AG04450 (cell line): ENCODE results near the gene FAM240A. TPM values are rescaled to one million over a fixed set of nuclear protein-coding genes. Genes with fewer than 3 reads are reported as not detected.

ENCODE experiments used
- CTCF ChIA-PET: fragments of 300-600, 350-600 bp; formaldehyde crosslinking; extraction: SDS; loops from one replicate; lab custom pipeline; 2022; ENCODE audit warnings: antibody characterized with exemption, inconsistent platforms; lab: Charles Lee
- POLR2A ChIA-PET: fragments of 350-600 bp; formaldehyde crosslinking; extraction: SDS; loops from one replicate; lab custom pipeline; 2021; ENCODE audit warnings: antibody characterized with exemption, inconsistent platforms; lab: Yijun Ruan, JAX
- DNase-seq: peaks from one replicate; pipeline ENCODE4 v3.0.0-alpha.2; 2011; ENCODE audit warnings: low read depth, low spot score
- H3K27ac ChIP-seq: one replicate; pipeline ENCODE4 v1.5.1; 2012; ENCODE audit warnings: low read depth, low read length, control low read depth
- H3K27me3 ChIP-seq: one replicate; pipeline ENCODE4 v1.6.0; 2012; ENCODE audit warnings: low read length; ENCODE audit not compliant: control insufficient read depth, insufficient read depth
- H3K4me3 ChIP-seq: 2 replicates; pipeline ENCODE4 v1.5.1; 2011; ENCODE audit warnings: mild to moderate bottlenecking, low read depth, low read length, control low read depth
- H3K9me3 ChIP-seq: 2 replicates; pipeline ENCODE4 v1.5.1; 2012; ENCODE audit warnings: low read length; ENCODE audit not compliant: control insufficient read depth, insufficient read depth
- polyA plus RNA-seq: library from polyadenylated mRNA; depleted of rRNA; stranded (reverse); fragments of >200 nt; gene quantifications from 2 replicates; pipeline ENCODE4 v1.2.3, GENCODE V29; 2011
- TF ChIP-seq, protein P1 (sequence below): IDR thresholded peaks from 2 replicates; pipeline ENCODE4 v1.5.1; 2011; ENCODE audit warnings: low read depth, low read length, control low read depth, inconsistent platforms

Gene FAM240A
- polyA plus RNA-seq, 1 experiment = not detected

DNA sequence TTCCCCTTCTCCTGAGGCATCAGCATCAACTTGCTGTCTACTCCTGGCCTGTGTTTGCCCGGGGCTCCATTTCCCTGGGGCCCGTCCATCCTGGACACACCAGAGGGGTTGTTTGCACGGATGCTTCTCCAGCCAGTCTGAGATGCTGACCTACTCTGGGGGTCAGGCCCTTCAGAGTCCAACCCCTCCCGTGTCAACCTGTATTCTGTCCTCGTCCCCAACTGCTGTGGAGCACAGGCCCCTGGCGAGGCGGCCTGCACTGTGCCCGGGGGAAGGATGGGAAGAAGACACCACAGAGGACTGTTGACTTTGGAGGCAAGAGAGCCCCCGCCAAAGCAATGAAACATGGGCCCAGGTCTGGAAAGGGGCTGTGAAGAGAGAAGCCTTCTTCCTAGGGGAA lies 55.3 kb downstream of the FAM240A start:
- TF ChIP-seq, protein P1, sequence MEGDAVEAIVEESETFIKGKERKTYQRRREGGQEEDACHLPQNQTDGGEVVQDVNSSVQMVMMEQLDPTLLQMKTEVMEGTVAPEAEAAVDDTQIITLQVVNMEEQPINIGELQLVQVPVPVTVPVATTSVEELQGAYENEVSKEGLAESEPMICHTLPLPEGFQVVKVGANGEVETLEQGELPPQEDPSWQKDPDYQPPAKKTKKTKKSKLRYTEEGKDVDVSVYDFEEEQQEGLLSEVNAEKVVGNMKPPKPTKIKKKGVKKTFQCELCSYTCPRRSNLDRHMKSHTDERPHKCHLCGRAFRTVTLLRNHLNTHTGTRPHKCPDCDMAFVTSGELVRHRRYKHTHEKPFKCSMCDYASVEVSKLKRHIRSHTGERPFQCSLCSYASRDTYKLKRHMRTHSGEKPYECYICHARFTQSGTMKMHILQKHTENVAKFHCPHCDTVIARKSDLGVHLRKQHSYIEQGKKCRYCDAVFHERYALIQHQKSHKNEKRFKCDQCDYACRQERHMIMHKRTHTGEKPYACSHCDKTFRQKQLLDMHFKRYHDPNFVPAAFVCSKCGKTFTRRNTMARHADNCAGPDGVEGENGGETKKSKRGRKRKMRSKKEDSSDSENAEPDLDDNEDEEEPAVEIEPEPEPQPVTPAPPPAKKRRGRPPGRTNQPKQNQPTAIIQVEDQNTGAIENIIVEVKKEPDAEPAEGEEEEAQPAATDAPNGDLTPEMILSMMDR = no peak
- no peak for DNase-seq
- Histone ChIP-seq H3K4me3 (no peak overlapping the region), H3K27me3 (peaks cover 7% of the 10 kb centered on the region), H3K9me3 (no peaks in the 10 kb centered on the region), H3K27ac (no peak overlapping the region)
- POLR2A ChIA-PET = no interaction called here
- CTCF ChIA-PET = no interaction called here

DNA sequence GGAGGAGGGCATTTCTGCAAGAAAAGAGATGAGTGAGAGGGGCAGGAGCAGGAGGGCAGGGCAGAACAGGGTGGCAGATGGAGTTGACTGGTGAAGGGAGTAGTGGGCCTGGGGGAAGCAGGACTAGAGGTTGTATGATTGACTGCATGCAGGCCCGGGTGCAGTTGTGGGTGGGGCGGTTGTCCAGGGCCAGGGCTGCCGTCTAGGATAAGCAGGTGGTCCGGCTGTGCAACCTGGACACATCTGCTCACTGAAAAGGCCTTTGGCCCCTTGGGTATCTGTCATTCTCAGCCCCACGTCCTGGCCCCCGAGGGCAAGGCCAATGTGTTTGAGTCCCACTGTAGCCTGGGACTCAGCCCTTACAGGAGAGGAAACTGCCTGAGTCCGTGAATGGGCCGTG lies 55.8 kb downstream of the FAM240A start:
- no peak overlapping the region for H3K27ac ChIP-seq
- peaks cover 9% of the 10 kb centered on the region for H3K27me3 ChIP-seq
- DNase-seq = no peak
- TF ChIP-seq, protein P1 = no peak
- ChIA-PET POLR2A (no interaction called here), CTCF (interaction anchor here (0.6 kb wide), 1 partner anchor 39 kb away, joined by 3 read pairs; no protein-coding TSS in a partner anchor)
- H3K9me3 ChIP-seq = no peaks in the 10 kb centered on the region
- H3K4me3 ChIP-seq = no peak overlapping the region

DNA sequence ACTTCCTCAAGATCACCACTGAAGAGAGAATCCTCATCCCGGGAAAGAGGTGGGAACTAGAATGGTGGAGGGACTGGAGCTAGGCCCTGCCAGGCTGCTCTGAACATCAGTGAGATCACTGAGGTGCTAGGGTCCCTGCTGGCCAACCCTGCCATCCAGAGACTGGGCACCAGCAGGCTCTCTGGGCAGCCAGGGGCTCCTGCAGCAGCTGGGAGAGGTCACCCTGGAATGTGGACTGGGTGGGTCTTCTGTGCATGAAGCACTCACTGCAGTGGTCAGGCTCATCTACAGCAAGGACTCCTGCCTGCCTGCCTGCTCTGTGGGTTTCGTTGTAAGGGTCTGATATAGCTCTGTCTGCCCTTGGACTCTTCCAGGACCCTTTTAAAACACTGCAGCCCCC lies 56.3 kb downstream of the FAM240A start:
- POLR2A ChIA-PET = no interaction called here
- TF ChIP-seq, protein P1 = no peak
- CTCF ChIA-PET = interaction anchor here (0.6 kb wide), 1 partner anchor 39 kb away, joined by 3 read pairs; no protein-coding TSS in a partner anchor

DNA sequence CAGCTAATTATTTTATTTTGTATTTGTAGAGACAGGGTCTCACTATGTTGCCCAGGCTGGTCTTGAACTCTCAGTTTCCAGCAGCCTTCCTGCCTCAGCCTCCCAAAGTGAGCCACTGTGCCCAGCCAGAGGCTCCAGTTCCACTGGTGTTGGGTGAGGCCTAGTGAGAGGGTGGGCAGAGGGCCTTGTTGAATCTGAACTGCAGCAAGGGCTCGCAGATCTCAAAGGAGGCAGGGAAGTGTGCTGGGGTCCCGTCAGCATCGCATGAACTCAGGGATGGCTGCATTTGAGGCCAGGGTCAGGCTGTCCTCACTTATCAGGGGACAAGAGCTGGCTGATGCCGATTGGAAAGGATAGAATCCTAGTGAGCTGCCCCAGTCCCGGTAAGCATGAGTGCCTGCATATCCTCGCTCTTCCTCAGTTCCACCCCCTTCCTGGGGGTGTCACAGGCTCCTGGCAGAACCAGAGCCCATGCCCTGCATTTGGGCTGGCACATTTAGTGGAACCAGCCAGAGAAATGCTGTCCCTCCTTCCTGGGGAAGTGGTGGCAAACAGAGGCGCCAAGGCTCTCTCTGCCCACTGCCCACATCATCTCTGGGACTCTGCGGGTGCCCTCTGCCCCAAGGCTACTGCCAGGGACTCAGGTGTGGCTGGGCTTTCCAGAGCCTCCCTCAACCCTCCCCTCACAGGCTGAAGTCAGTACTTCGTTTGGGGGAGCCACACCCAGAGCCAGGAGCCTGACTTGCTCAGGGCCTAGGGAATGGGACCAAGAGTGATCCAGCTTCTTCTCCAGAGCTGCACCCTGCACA lies 57.1 kb downstream of the FAM240A start:
- peaks cover 14% of the 10 kb centered on the region for H3K27me3 ChIP-seq
- H3K4me3 ChIP-seq = no peak overlapping the region
- POLR2A ChIA-PET = no interaction called here
- no peaks in the 10 kb centered on the region for H3K9me3 ChIP-seq
- CTCF ChIA-PET = no interaction called here
- no peak for DNase-seq
- TF ChIP-seq, protein P1 = no peak
- H3K27ac ChIP-seq = no peak overlapping the region

More for the DNA sequence above, 56.3 kb downstream of the FAM240A start:
- no peaks in the 10 kb centered on the region for H3K9me3 ChIP-seq
- H3K4me3 ChIP-seq = no peak overlapping the region
- H3K27me3 ChIP-seq = peaks cover 9% of the 10 kb centered on the region
- DNase-seq = no peak
- no peak overlapping the region for H3K27ac ChIP-seq
